Measurements from ENCODE around the gene SLC6A11.

Gene SLC6A11

DNA sequence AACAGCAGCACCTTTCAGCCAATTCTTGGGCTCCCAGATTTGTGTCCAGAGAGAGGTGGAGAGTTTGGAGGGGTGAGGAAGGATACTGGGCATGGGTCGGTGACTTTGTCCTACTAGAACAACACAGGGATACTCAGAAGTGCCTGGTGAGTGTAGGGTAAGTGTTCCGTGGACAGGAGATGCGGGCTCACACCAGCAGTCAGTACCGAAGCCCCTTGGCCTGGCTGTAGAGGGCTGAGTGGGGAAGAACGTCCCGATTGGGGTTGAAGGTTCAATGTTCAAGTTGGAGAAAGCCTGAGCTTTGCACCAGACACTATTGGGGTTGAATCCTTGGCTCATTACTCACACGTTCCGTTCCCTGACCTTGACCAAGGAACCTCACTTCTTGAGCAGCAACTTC is 40.8 kb upstream of the SLC6A11 start:
- no peak overlapping the region for H3K4me3 ChIP-seq (ENCODE audit: low read depth, low read length)
- no peak overlapping the region for H2AFZ ChIP-seq
- no peaks in the 10 kb centered on the region for H3K79me2 ChIP-seq
- TF ChIP-seq, protein P1, sequence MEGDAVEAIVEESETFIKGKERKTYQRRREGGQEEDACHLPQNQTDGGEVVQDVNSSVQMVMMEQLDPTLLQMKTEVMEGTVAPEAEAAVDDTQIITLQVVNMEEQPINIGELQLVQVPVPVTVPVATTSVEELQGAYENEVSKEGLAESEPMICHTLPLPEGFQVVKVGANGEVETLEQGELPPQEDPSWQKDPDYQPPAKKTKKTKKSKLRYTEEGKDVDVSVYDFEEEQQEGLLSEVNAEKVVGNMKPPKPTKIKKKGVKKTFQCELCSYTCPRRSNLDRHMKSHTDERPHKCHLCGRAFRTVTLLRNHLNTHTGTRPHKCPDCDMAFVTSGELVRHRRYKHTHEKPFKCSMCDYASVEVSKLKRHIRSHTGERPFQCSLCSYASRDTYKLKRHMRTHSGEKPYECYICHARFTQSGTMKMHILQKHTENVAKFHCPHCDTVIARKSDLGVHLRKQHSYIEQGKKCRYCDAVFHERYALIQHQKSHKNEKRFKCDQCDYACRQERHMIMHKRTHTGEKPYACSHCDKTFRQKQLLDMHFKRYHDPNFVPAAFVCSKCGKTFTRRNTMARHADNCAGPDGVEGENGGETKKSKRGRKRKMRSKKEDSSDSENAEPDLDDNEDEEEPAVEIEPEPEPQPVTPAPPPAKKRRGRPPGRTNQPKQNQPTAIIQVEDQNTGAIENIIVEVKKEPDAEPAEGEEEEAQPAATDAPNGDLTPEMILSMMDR (IDR thresholded peaks at IDR 0.05), result no peak
- no peak overlapping the region for H3K9ac ChIP-seq
- H3K36me3 ChIP-seq (ENCODE audit: control insufficient read depth, insufficient read depth, low read length), result no peaks in the 10 kb centered on the region
- no peaks in the 10 kb centered on the region for H3K9me3 ChIP-seq (ENCODE audit: control insufficient read depth, low read length)
- no peaks in the 10 kb centered on the region for H3K4me1 ChIP-seq
- H3K27ac ChIP-seq, result no peak overlapping the region
- H3K27me3 ChIP-seq (ENCODE audit: control insufficient read depth, insufficient read depth, low read length), result no peaks in the 10 kb centered on the region
- no peak overlapping the region for H3K4me2 ChIP-seq (ENCODE audit: low read length)

DNA sequence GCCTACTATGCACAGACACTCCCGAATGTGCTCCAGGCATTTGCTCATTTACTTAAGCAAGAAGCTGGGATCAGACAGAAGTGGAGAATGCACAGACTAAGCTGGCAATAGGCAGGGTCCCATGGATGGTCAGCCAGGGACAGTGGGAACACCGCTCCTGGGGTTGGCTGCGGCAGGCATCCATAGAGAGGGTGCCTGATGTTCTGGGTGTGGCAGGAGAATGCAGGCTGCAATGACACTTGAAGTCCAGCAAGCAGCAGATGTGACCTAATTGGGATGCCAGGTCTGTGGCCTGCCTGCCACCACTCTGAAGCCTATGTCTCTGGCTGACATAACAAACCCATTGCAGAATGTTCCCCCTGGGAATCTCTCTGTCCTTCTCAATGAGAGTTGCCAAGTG is 40.2 kb upstream of the SLC6A11 start:
- no peaks in the 10 kb centered on the region for H3K4me1 ChIP-seq
- no peak overlapping the region for H3K27ac ChIP-seq
- no peak overlapping the region for H3K4me3 ChIP-seq (ENCODE audit: low read depth, low read length)
- TF ChIP-seq, protein P1 (IDR thresholded peaks at IDR 0.05), result no peak
- no peaks in the 10 kb centered on the region for H3K27me3 ChIP-seq (ENCODE audit: control insufficient read depth, insufficient read depth, low read length)
- no peak overlapping the region for H3K4me2 ChIP-seq (ENCODE audit: low read length)
- no peaks in the 10 kb centered on the region for H3K9me3 ChIP-seq (ENCODE audit: control insufficient read depth, low read length)
- no peak overlapping the region for H3K9ac ChIP-seq
- H3K36me3 ChIP-seq (ENCODE audit: control insufficient read depth, insufficient read depth, low read length), result no peaks in the 10 kb centered on the region
- no peak overlapping the region for H2AFZ ChIP-seq
- no peaks in the 10 kb centered on the region for H3K79me2 ChIP-seq

DNA sequence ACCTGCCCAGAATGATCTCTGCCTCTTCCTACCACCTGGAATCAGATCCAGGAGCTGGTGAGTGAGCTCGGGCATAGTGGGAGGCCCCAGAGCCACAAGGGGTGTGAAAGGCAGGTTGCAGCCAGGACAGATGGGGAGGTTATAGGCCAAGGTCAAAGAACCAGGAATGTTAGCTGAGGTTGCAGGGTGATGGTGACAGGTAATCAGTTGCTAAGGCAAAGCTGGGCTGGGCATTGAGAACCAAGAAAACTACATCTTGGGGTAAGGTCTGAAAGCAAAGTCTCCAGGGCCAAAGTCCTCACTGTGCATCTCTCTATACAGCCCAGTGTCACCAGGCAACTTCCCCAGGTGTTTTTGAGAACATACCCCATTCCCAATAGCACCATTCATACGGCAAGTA is 38.4 kb upstream of the SLC6A11 start:
- TF ChIP-seq, protein P1 (IDR thresholded peaks at IDR 0.05), result no peak
- Histone ChIP-seq H3K27ac (no peak overlapping the region), H3K9ac (no peak overlapping the region), H3K4me3 (ENCODE audit: low read depth, low read length) (no peak overlapping the region), H3K27me3 (ENCODE audit: control insufficient read depth, insufficient read depth, low read length) (no peaks in the 10 kb centered on the region), H3K4me1 (no peaks in the 10 kb centered on the region), H3K9me3 (ENCODE audit: control insufficient read depth, low read length) (no peaks in the 10 kb centered on the region), H2AFZ (no peak overlapping the region), H3K36me3 (ENCODE audit: control insufficient read depth, insufficient read depth, low read length) (no peaks in the 10 kb centered on the region), H3K79me2 (no peaks in the 10 kb centered on the region), H3K4me2 (ENCODE audit: low read length) (no peak overlapping the region)

DNA sequence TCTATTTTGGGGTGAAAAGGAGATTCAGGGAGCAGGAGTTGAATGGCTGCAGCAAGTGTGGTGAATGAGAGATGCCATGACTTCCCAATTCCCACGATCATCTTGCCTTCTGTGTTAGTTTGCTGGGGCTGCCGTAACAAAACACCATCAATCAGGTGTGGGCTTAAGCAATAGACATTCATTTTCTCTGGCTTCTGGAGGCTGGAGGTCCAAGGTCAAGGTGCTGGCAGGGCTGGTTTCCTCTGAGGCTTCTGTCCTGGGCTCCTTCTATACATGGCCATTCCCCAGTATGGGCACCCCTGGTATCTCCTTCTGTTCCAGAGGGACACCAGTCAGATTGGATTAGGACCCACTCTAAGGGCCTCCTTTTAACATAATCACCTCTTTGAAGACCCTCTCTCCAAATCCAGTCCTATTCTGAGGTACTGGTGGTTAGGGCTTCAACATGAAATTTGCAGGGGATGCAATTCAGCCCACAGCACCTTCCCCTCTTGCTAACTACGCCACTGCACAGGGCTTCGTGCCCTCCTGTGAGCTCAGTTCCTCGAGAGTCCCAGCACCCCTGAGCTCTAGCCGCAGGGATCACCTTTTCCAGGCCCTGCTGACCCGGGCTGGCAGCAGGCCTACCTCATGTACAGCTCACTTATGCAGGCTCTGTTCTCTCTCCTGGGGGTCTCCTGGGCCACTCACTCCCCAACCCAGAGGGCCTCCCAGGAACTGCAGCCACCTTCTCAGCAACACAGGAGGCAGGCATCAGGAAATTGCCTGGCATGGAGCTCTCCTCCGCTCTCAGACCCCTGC is 37.3 kb upstream of the SLC6A11 start:
- Histone ChIP-seq H3K4me3 (ENCODE audit: low read depth, low read length) (no peak overlapping the region), H3K4me1 (no peaks in the 10 kb centered on the region), H3K79me2 (no peaks in the 10 kb centered on the region), H3K9me3 (ENCODE audit: control insufficient read depth, low read length) (no peaks in the 10 kb centered on the region), H2AFZ (no peak overlapping the region), H3K9ac (no peak overlapping the region), H3K36me3 (ENCODE audit: control insufficient read depth, insufficient read depth, low read length) (no peaks in the 10 kb centered on the region), H3K27ac (no peak overlapping the region), H3K4me2 (ENCODE audit: low read length) (no peak overlapping the region), H3K27me3 (ENCODE audit: control insufficient read depth, insufficient read depth, low read length) (no peaks in the 10 kb centered on the region)
- TF ChIP-seq, protein P1 (IDR thresholded peaks at IDR 0.05), result no peak

DNA sequence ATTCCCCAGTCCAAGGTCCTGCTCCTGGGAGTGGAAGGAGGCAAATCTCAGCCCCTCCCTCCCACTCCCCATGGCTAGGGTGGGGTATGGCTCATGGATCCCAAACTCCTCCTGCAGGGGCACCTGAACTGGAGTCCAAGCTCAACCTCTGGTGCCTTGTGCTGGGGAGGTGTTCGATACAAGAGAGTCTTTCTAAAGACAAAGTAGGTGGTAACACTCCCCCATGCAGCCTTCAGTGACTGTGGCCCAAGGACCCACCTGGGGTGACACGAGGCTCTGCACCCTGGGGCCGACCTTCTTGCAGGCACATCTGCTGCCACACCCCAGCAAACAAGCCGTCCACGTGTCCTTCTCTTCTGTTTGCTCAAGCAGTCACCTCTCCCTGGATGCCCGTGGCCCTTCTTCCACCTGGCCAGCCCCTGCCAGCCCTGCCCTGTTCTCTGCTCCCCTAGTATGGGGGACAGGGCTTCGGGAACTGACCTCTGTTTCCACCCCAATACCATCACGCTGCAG is 36.7 kb upstream of the SLC6A11 start:
- Histone ChIP-seq H3K9ac (no peak overlapping the region), H3K79me2 (no peaks in the 10 kb centered on the region), H3K27me3 (ENCODE audit: control insufficient read depth, insufficient read depth, low read length) (no peaks in the 10 kb centered on the region), H3K4me2 (ENCODE audit: low read length) (no peak overlapping the region), H3K9me3 (ENCODE audit: control insufficient read depth, low read length) (no peaks in the 10 kb centered on the region), H3K27ac (no peak overlapping the region), H3K36me3 (ENCODE audit: control insufficient read depth, insufficient read depth, low read length) (no peaks in the 10 kb centered on the region), H3K4me3 (ENCODE audit: low read depth, low read length) (no peak overlapping the region), H3K4me1 (no peaks in the 10 kb centered on the region), H2AFZ (no peak overlapping the region)
- TF ChIP-seq, protein P1 (IDR thresholded peaks at IDR 0.05), result no peak
